OCI-LY7 (cell line): ENCODE results near the gene POU6F2. TPM values are rescaled to one million over a fixed set of nuclear protein-coding genes. Genes with fewer than 3 reads are reported as not detected.

Experiments used
- BruUV-seq: library from RNA; stranded (reverse); fragments of 400-500 nt; replicated peaks from 2 replicates; lab custom pipeline; 2021; lab: Mats Ljungman, UMichigan
- CTCF ChIA-PET: fragments of 300-600 bp; sonication (Branson Sonifier 250); formaldehyde crosslinking; loops from one replicate; lab custom pipeline; 2022; ENCODE audit warnings: antibody characterized with exemption; ENCODE audit not compliant: unreplicated experiment; lab: Charles Lee
- POLR2A ChIA-PET: fragments of 300-600 bp; sonication (Branson Sonifier 250); formaldehyde crosslinking; loops from one replicate; lab custom pipeline; 2022; ENCODE audit warnings: antibody characterized with exemption; lab: Charles Lee
- DNase-seq: peaks from one replicate; pipeline ENCODE4 v3.0.0-alpha.2; 2015; ENCODE audit warnings: low spot score
- H2AFZ ChIP-seq: fragments of 200-600 bp; sonication (generic), shearing (Covaris generic); 2 replicates; pipeline ENCODE4 v1.6.1; 2014; ENCODE audit warnings: mild to moderate bottlenecking, antibody characterized with exemption, low read length, moderate library complexity
- H3K27ac ChIP-seq: fragments of 200-600 bp; sonication (generic); 2 replicates; pipeline ENCODE4 v1.5.1; 2014; ENCODE audit warnings: mixed run types, low read depth, mild to moderate bottlenecking, moderate library complexity, low read length, inconsistent platforms; ENCODE audit not compliant: poor library complexity, severe bottlenecking
- H3K36me3 ChIP-seq: fragments of 200-600 bp; sonication (generic); 2 replicates; pipeline ENCODE4 v1.6.1; 2014; ENCODE audit warnings: mild to moderate bottlenecking, antibody characterized with exemption, low read length, moderate library complexity, mixed read lengths; ENCODE audit not compliant: insufficient read depth
- H3K4me1 ChIP-seq: fragments of 200-600 bp; sonication (generic); 2 replicates; pipeline ENCODE4 v1.5.1; 2014; ENCODE audit warnings: mild to moderate bottlenecking, low read length; ENCODE audit not compliant: insufficient read depth, poor library complexity, severe bottlenecking
- H3K4me2 ChIP-seq: fragments of 200-600 bp; sonication (generic); 2 replicates; pipeline ENCODE4 v1.6.1; 2014; ENCODE audit warnings: mild to moderate bottlenecking, low read length
- H3K4me3 ChIP-seq: fragments of 200-600 bp; sonication (generic); 2 replicates; pipeline ENCODE4 v1.5.1; 2014; ENCODE audit warnings: mild to moderate bottlenecking, low read depth, low read length; ENCODE audit not compliant: poor library complexity, severe bottlenecking
- H3K79me2 ChIP-seq: fragments of 200-600 bp; sonication (generic); 2 replicates; pipeline ENCODE4 v1.6.1; 2016; ENCODE audit warnings: low read depth, mild to moderate bottlenecking, low read length, moderate library complexity, mixed read lengths; ENCODE audit not compliant: insufficient read depth
- H3K9me2 ChIP-seq: fragments of 200-600 bp; sonication (generic); 2 replicates; pipeline ENCODE4 v1.6.1; 2016; ENCODE audit warnings: mild to moderate bottlenecking, low read length, mixed read lengths; ENCODE audit not compliant: insufficient read depth
- H3K9me3 ChIP-seq: fragments of 200-600 bp; sonication (generic); 2 replicates; pipeline ENCODE4 v1.6.1; 2014; ENCODE audit warnings: mild to moderate bottlenecking, mixed run types, low read length, mixed read lengths
- H4K20me1 ChIP-seq: fragments of 200-600 bp; sonication (generic); 2 replicates; pipeline ENCODE4 v1.6.1; 2014; ENCODE audit warnings: mild to moderate bottlenecking, antibody characterized with exemption, low read length, moderate library complexity, mixed read lengths; ENCODE audit not compliant: insufficient read depth
- CTCF ChIP-seq: fragments of 200-600 bp; sonication (generic); conservative IDR thresholded peaks from 2 replicates; pipeline ENCODE4 v1.5.1; 2014; ENCODE audit warnings: mild to moderate bottlenecking, antibody characterized with exemption, low read length, moderate library complexity, mixed read lengths
- EZH2phosphoT487 ChIP-seq: fragments of 200-600 bp; sonication (generic); IDR thresholded peaks from 2 replicates; pipeline ENCODE4 v1.6.1; 2018; ENCODE audit warnings: low read depth, borderline replicate concordance, mild to moderate bottlenecking, mixed run types, antibody characterized with exemption, low read length, moderate library complexity, mixed read lengths
- intact Hi-C: fragments of 100-400 bp; cut with micrococcal nuclease; formaldehyde crosslinking; loops from one replicate; pipeline ENCODE4 v1.10.0; 2022; ENCODE audit not compliant: unreplicated experiment
- total RNA-seq, 2 experiments: library from RNA; depleted of rRNA in 1 of 2; stranded (reverse); fragments of >200 nt in 1 of 2; shearing (Covaris generic) in 1 of 2; gene quantifications; 2 replicates each; pipeline ENCODE4 v1.2.3, GENCODE V29; 2014 to 2022

Gene POU6F2
- total RNA-seq, 2 experiments from 2014 or later: 0.40 TPM; not detected in 1

GRCh38 chr7:39181398-39181797 is 203.7 kb downstream of the POU6F2 start:
- no peak for TF ChIP-seq CTCF
- no peak for TF ChIP-seq EZH2phosphoT487
- no peaks in the 10 kb centered on the region for H3K36me3 ChIP-seq
- H2AFZ ChIP-seq: no peak overlapping the region
- intact Hi-C loops: no loop called here
- no peak overlapping the region for H3K27ac ChIP-seq
- ChIA-PET POLR2A (interaction anchor here (0.7 kb wide), 1 partner anchor 223 kb away, joined by 3 read pairs; no protein-coding TSS in a partner anchor), CTCF (no interaction called here)
- H3K4me2 ChIP-seq: no peak overlapping the region
- H3K9me3 ChIP-seq: no peaks in the 10 kb centered on the region
- H3K4me1 ChIP-seq: no peaks in the 10 kb centered on the region
- DNase-seq: no peak
- no peaks in the 10 kb centered on the region for H3K79me2 ChIP-seq
- no peaks in the 10 kb centered on the region for H4K20me1 ChIP-seq
- no TSS peak for BruUV-seq
- H3K9me2 ChIP-seq: no peaks in the 10 kb centered on the region
- no peak overlapping the region for H3K4me3 ChIP-seq

- H3K4me1 ChIP-seq: no peaks in the 10 kb centered on the region
- no peak for DNase-seq
- intact Hi-C loops: no loop called here
Observed at GRCh38 chr7:39183796-39184195, 206.1 kb downstream of the POU6F2 start.

More at GRCh38 chr7:39183796-39184195, 206.1 kb downstream of the POU6F2 start:
- no peaks in the 10 kb centered on the region for H3K9me2 ChIP-seq
- no peak overlapping the region for H2AFZ ChIP-seq
- no peak overlapping the region for H3K4me3 ChIP-seq
- H3K4me2 ChIP-seq: no peak overlapping the region
- no peak overlapping the region for H3K27ac ChIP-seq
- no peaks in the 10 kb centered on the region for H3K79me2 ChIP-seq
- no peak for TF ChIP-seq CTCF
- TF ChIP-seq EZH2phosphoT487: no peak
- ChIA-PET POLR2A (interaction anchor here (0.7 kb wide), 1 partner anchor 10 kb away, joined by 3 read pairs; no protein-coding TSS in a partner anchor), CTCF (no interaction called here)
- BruUV-seq: no TSS peak
- H3K9me3 ChIP-seq: no peaks in the 10 kb centered on the region
- no peaks in the 10 kb centered on the region for H3K36me3 ChIP-seq
- no peaks in the 10 kb centered on the region for H4K20me1 ChIP-seq
